ENCODE data around the gene RMC1. TPM values are rescaled to one million over a fixed set of nuclear protein-coding genes. Genes with fewer than 3 reads are reported as not detected.

Gene RMC1
- total RNA-seq, 1 experiment from 2014 or later: 38.4 TPM

- no peak overlapping the region for H3K27ac ChIP-seq (ENCODE audit: low read depth, low read length)
- no peak overlapping the region for H3K4me3 ChIP-seq (replicated peaks in 1 of 2; ENCODE audit: low read depth in 1 of 2, low read length in 2 of 2)
- intact Hi-C loops (cut with micrococcal nuclease): no loop called here
- CTCF ChIA-PET: interaction anchor here (1.0 kb wide), 1 partner anchor 71 kb away, joined by 4 read pairs; no protein-coding TSS in a partner anchor
- no peak overlapping the region for H2AFZ ChIP-seq (ENCODE audit: low read depth, low read length, poor library complexity, severe bottlenecking)
- no TSS peak for BruUV-seq (replicated peaks)
- RAD21 ChIA-PET (ENCODE audit: low non-redundant PET in 1 of 2, low total read pairs in 2 of 2, uncharacterized antibody in 2 of 2, unreplicated experiment in 2 of 2): no interaction called here
- H3K4me2 ChIP-seq (ENCODE audit: low read length): no peak overlapping the region
- no peak overlapping the region for H3K9ac ChIP-seq (ENCODE audit: low read length)
- no peaks in the 10 kb centered on the region for H4K20me1 ChIP-seq (ENCODE audit: insufficient read depth)
- DNase-seq (ENCODE audit: low read depth, low spot score) (no peak), ATAC-seq (no peak)
- H3K79me2 ChIP-seq (ENCODE audit: insufficient read depth, low read length): peaks cover 3% of the 10 kb centered on the region; the same call in 1 of the 2 replicates
- POLR2A ChIA-PET: no interaction called here
- H3K9me2 ChIP-seq (ENCODE audit: insufficient read depth): no peaks in the 10 kb centered on the region
- no peaks in the 10 kb centered on the region for H3K9me3 ChIP-seq (ENCODE audit: control insufficient read depth in 1 of 2, insufficient read depth in 1 of 2, low read depth in 1 of 2, low read length in 2 of 2)
- TF ChIP-seq JUND (IDR thresholded peaks at IDR 0.05): no peak
- TF ChIP-seq EZH2 (IDR thresholded peaks at IDR 0.05): no peak
- TF ChIP-seq REST (IDR thresholded peaks at IDR 0.05; ENCODE audit: low read depth): no peak
- no peak for TF ChIP-seq RAD21 (IDR thresholded peaks at IDR 0.05; ENCODE audit: low read depth)
- no peak for TF ChIP-seq SP1 (IDR thresholded peaks at IDR 0.05; ENCODE audit: low read depth)
- TF ChIP-seq ELF1 (IDR thresholded peaks at IDR 0.05; ENCODE audit: borderline replicate concordance, low read depth): no peak
- no peak for TF ChIP-seq ZFX (IDR thresholded peaks at IDR 0.05)
- TF ChIP-seq EZH2phosphoT487 (IDR thresholded peaks at IDR 0.05; ENCODE audit: borderline replicate concordance): no peak
- TF ChIP-seq TCF7L2 (IDR thresholded peaks at IDR 0.05; ENCODE audit: borderline replicate concordance, extremely low read depth, insufficient read depth, insufficient read length): no peak
- TF ChIP-seq ZBTB33 (IDR thresholded peaks at IDR 0.05; ENCODE audit: extremely low read depth, insufficient replicate concordance, low read length): no peak
- H3K4me1 ChIP-seq (ENCODE audit: control insufficient read depth in 1 of 2, insufficient read depth in 2 of 2, low read length in 2 of 2): peaks cover 0 to 5% of the 10 kb centered on the region in 2 experiments; a peak in 2 of 4 replicates
- peaks cover 29 to 34% of the 10 kb centered on the region in 2 experiments for H3K36me3 ChIP-seq (ENCODE audit: control insufficient read depth in 1 of 2, insufficient read depth in 2 of 2, low read length in 2 of 2)
- H3K27me3 ChIP-seq (ENCODE audit: insufficient read depth, low read length): no peaks in the 10 kb centered on the region
Observed at GRCh38 chr18:23569299-23570063, 66.2 kb downstream of the RMC1 start.

Measured in HCT116 (cell line).